Mammary epithelial cell (primary cell): Measurements from ENCODE around the gene ALDOA.
"Not testable (repeated sequence)": the region's sequence is repeated elsewhere in the genome, so short reads cannot be mapped to it uniquely, and the experiment has no call there.

ENCODE experiments used
- EZH2 ChIP-seq: IDR thresholded peaks from 2 replicates; pipeline ENCODE4 v1.6.1; 2012; ENCODE audit warnings: low read length, inconsistent platforms, borderline replicate concordance
- TF ChIP-seq, protein P1 (sequence below), 2 donors: IDR thresholded peaks in 1 of 2; conservative IDR thresholded peaks in 1 of 2; 2 replicates each; pipeline ENCODE4 v1.5.1; 2011 to 2012; ENCODE audit warnings: inconsistent platforms in 2 of 2, low read length in 2 of 2, mild to moderate bottlenecking in 2 of 2, control low read depth in 1 of 2, low read depth in 1 of 2; ENCODE audit not compliant: insufficient read depth in 1 of 2; ENCODE audit errors: extremely low read depth in 1 of 2

GRCh38 chr16:30040690-30041089 lies 24.9 kb upstream of the ALDOA start:
- not testable (repeated sequence) for TF ChIP-seq EZH2
- TF ChIP-seq, protein P1, sequence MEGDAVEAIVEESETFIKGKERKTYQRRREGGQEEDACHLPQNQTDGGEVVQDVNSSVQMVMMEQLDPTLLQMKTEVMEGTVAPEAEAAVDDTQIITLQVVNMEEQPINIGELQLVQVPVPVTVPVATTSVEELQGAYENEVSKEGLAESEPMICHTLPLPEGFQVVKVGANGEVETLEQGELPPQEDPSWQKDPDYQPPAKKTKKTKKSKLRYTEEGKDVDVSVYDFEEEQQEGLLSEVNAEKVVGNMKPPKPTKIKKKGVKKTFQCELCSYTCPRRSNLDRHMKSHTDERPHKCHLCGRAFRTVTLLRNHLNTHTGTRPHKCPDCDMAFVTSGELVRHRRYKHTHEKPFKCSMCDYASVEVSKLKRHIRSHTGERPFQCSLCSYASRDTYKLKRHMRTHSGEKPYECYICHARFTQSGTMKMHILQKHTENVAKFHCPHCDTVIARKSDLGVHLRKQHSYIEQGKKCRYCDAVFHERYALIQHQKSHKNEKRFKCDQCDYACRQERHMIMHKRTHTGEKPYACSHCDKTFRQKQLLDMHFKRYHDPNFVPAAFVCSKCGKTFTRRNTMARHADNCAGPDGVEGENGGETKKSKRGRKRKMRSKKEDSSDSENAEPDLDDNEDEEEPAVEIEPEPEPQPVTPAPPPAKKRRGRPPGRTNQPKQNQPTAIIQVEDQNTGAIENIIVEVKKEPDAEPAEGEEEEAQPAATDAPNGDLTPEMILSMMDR (conservative IDR thresholded peaks at IDR 0.05 in 1 of 2, IDR thresholded peaks at IDR 0.05 in 1 of 2; ENCODE audit: extremely low read depth in 1 of 2, insufficient read depth in 1 of 2, low read depth in 1 of 2, low read length in 2 of 2), result not testable (repeated sequence)
